NCI-H128 (cell line): ENCODE data around the gene TMEM121.
"Not testable (repeated sequence)": the region's sequence is repeated elsewhere in the genome, so short reads cannot be mapped to it uniquely, and the experiment has no call there.

Experiments
- DNase-seq: peaks from one replicate; lab custom pipeline; 2025; ENCODE audit not compliant: unreplicated experiment; lab: John Stamatoyannopoulos, UW

TMEM121 gene

DNA sequence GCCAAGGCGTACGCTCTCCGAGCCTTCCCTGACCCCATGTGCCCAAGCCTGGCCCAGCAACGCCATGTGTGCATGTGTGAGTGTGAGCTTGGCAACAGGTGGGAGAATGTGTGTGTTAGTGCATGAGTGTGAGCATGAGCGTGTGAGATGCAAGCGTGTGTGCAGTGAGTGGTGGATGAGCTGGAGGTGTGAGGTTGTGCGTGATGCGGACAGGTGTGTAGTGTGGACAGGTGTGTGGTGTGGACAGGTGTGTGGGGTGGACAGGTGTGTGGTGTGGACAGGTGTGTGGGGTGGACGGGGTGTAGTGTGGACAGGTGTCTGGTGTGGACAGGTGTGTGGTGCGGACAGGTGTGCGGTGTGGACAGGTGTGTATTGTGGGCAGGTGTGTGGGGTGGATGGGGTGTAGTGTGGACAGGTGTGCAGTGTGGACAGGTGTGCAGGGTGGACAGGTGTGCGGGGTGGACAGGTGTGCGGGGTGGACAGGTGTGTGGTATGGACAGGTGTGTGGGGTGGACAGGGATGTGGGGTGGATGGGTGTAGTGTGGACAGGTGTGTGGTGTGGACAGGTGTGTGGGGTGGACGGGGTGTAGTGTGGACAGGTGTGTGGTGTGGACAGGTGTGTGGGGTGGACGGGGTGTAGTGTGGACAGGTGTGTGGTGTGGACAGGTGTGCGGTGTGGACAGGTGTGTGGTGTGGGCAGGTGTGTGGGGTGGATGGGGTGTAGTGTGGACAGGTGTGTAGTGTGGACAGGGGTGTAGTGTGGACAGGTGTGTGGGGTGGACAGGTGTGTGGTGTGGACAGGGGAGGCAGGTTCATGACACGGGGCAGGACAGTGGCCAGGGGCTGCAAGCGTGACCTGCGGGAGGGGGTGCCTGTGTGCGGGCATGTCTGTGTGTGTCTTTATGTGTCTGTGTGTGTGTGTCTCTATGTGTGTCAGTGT, 41.1 kb downstream of the TMEM121 start:
- not testable (repeated sequence) for DNase-seq

DNA sequence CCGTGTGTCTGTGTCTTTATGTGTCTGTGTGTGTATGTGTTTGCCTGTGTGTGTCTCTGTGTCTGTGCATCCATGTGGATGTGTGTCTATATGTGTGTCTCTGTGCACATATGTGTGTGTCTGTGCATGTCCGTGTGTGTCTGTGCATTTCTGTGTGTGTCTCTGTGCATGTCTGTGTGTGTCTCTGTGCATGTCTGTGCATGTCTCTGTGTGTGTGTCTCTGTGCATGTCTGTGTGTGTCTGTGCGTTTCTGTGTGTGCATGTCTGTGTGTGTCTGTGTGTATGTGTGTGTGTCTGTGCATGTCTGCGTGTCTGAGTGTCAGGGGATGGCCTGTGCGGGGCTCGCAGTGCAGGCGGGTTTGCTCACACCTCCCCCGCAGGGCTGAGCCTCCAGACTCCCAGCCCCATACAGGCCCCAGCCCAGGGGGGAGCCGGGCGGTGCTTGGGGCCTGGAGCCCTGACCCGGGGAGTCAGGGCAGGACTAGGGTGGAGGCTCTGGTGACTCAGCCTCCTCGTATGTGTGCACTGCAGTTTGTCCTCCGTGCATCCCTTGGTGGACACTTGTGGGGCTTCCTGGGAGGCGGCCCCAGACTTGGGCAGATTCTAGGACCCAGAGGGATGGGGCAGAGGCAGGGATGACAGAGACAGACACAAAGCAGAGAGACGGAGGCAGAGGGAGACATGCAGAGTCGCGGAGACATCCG, 41.9 kb downstream of the TMEM121 start:
- DNase-seq: not testable (repeated sequence)

DNA sequence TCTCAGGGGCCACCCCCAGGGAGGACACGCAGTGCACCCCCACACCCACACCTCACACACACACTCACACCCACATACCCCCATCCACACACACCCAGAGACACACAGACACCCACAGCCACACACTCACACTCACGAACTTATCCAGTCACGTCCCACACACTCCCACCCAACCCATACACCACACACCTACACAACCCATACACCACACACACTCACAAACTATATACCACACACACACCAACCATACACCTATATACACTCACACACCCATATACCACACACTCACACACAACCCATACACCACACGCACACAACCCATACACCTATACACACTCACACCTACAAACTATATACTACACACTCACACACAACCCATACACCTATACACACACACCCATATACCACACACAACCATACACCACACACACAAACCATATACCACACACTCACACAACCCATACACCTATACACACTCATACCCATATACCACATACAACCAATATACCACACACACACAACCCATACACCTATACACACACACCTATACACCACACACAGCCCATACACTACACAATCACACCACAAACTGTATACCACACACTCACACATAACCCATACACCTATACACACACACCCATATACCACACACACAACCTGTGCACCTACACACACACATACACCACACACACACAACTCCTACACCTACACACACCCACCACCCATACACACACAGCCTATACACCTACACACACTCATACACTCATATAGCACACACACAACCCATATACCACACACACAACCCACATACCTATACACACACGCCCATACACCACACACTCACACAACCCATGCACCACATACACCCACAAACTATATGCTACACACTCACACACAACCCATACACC, 42.7 kb downstream of the TMEM121 start:
- no peak for DNase-seq

DNA sequence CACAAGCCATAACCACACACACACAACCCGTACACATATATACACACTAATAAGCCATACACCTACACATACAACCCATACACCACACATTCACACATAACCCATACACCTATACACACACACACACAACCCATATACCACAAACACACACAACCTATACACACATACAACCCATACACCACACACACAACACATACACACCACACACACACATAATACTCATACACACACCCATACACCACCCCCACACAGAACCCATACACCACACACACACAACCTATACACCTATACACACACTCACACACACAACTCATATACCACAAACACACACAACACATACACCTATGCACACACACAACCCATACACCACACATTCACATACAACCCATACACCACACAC, 44.1 kb downstream of the TMEM121 start:
- DNase-seq: no peak

DNA sequence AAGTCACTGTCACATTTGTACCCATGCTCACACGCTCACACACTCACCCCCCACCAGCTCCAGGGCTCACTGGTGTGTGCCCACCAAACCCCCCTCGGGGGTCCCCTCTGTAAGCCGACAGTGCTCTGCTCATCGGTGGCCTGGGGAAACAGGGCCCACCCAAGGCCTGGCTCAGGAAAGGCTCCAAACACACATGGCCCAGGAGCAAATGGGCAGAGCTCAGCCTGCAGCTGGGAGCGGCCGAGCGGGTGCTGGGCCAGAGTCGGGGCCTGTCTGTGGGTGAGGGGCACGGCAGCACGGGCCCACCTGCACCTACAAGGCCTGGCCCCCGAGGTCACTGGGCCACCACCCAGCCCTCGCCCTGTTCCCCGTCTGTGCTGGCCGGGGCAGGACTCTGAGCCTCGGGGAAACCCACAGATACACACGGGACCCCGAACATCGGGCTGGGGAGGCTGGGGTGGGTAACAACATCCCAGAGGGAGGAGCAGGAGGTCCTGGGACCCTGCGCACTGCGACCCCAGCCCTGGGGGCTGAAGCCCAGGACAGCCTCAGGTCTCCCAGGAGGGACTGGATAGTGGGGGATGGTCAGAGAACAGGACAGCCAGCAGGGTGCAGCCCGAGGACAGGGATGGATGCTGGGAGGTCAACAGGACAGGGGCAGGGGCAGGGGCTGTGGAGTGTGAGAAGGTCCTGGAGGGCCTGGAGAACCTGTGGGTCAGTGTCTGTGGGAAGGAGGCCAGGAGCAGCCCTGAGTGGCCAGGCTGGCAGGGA, 45.0 kb downstream of the TMEM121 start:
- not testable (repeated sequence) for DNase-seq

DNA sequence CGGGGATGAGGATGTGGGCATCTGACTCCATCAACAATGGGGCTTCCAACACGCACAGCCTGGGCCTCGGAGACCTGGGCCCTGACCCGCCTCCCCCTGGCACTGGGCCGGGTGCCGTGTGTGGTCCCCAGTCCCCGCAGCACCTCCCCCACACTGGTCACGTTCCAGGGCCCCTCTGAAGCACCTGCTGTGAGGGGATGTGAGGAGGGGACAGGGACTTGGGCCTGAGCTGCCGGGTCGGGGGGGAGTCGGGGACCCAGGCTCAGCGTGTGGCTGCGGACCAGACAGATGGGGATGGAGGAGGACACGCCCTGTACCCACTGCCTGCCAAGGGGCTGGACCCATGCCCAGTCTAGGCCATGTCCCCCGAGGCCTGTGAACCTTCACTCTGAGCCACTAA, 45.7 kb downstream of the TMEM121 start:
- not testable (repeated sequence) for DNase-seq

DNA sequence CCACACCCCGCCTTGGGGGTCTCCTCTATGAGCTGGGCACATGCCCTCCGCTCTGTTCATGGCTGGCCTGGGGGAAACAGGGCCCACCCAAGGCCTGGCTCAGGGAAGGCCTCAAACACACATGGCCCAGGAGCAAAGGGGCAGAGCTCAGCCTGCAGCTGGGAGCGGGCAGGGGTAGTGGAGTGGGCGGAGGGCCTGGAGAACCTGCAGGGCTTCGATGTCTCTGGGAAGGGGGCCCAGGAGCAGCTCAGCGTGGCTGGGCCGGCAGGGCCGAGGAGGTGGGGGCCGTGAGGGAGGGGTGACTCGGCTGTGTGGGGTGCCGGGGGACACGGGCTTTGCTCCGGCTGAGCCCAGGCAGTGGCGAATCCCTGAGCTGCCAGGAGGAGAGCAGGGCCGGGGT, 47.5 kb downstream of the TMEM121 start:
- not testable (repeated sequence) for DNase-seq

DNA sequence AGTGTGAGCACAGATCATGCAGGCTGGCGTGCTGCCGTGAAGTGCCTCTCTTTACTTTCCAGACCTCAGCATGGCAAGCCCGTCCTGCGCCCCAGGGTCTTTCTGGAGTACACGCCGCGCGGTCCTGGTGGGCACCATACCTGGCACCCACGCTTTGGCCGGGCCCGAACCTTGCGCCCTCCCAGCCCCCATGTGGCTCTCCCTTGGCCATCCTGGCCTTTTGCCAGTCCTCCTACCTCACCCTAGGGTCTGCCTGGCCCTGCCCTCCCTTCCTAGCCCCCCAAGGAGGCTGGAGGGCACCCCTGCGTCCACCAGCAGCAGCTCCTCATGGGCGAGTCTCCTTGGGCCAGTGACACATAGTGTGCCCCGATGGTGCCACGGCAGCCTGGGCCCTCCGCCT, 48.0 kb downstream of the TMEM121 start:
- DNase-seq: not testable (repeated sequence)

DNA sequence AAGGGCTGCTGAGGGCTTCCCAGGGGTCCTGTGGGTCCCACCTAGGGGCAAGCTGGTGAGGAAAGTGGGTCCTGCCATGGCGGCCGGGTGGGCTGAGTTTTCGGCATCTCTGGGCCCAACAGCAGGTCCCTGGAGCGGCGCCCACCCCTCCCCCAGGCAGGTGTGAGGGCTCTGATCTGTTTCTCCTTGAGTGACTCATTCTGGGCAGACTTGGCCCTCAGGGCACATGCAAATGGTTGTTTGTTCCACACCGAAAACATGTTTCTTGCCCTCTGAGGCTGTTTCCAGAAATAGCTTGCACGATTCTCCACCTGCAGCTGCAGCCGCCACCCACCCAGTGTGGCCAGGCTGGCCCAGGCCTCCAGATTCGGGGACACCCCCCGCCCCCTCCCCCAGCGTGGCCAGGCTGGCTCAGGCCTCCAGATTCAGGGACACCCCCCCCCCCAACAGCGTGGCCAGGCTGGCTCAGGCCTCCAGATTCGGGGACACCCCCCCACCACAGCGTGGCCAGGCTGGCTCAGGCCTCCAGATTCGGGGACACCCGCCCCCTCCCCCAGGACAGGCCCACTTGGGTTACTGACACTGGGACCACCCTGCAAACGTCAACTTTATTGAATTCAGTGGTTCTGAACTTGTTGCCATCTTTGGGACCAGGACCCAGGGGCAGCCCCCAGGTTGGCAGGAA, 48.8 kb downstream of the TMEM121 start:
- DNase-seq: not testable (repeated sequence)

DNA sequence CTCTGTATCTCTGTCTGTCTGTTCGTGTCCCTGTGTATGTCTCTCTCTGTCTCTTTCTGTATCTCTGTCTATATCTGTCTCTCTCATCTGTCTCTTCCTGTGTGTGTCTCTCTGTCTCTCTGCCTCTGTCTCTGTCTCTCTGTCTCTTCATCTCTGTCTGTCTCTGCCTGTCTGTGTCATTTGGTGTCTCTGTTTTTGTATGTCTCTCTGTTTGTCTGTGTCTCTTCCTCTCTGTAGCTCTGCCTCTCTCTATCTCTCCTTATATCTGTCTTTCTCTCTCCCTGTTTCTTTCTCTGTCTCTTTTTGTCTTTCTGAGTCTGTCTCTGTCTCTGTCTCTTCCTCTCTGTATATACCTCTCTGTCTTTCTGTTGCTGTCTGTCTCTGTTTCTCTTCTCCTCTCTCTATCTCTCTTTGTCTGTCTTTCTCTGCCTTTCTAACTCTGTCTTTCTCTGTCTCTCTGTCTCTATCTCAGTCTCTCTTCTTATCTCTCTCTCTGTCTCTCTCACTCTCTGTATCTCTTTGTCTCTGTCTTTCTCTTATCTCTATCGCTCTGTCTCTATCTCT, 50.2 kb downstream of the TMEM121 start:
- DNase-seq: no peak

DNA sequence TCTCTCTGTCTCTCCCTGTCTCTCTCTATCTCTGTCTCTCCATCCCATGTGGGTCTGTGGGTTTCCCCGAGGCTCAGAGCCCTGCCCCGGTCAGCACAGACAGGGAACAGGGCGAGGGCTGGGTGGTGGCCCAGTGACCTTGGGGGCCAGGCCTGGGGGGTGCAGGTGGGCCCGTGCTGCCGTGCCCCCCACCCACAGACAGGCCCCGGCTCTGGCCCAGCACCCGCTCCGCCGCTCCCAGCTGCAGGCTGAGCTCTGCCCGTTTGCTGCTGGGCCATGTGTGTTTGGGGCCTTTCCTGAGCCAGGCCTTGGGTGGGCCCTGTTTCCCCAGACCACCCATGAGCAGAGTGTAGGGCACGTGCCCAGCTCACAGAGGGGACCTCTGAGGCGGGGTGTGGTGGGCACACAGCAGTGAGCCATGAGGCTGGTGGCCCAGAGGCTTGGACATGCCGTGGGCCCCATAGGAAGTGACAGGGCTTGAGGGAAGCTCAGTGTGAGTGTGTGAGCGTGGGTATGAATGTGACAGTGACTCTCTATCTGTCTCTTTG, 51.0 kb downstream of the TMEM121 start:
- no peak for DNase-seq

DNA sequence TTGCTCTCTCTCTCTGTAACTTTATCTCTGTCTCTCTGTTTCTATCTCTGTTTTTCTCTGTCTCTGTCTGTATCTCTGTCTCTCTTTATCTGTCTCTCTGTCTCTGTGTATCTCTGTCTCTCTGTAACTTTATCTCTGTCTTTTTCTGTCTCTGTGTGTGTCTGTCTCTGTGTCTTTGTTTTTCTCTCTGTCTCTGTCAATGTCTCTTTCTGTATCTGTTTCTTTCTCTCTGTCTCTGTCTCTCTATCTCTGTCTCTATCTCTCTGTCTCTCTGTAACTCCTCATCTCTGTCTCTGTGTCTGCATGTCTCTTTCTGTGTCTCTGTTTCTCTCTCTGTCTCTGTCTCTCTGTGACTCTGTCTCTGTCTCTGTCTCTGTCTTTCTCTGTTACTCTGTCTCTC, 51.7 kb downstream of the TMEM121 start:
- no peak for DNase-seq

DNA sequence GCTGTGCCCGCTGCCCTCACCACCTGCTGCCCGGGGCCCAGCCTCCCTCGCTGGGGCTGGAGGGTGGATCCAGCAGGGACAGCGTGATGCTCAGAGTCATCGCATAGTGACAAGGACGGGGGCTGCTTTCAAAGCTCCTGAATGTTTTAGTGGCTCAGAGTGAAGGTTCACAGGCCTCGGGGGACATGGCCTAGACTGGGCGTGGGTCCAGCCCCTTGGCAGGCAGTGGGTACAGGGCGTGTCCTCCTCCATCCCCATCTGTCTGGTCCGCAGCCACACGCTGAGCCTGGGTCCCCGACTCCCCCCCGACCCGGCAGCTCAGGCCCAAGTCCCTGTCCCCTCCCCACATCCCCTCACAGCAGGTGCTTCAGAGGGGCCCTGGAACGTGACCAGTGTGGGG, 52.8 kb downstream of the TMEM121 start:
- DNase-seq: not testable (repeated sequence)
